TTC549 (cell line): ENCODE measurements around the gene TUBE1.
"Not testable (repeated sequence)": the region's sequence is repeated elsewhere in the genome, so short reads cannot be mapped to it uniquely, and the experiment has no call there.

ENCODE experiments used
- FAIRE-seq: peaks from 2 replicates; lab custom pipeline; 2012; peaks lifted over from hg19 to GRCh38; lab: Jason Lieb, UNC

TUBE1 gene

DNA sequence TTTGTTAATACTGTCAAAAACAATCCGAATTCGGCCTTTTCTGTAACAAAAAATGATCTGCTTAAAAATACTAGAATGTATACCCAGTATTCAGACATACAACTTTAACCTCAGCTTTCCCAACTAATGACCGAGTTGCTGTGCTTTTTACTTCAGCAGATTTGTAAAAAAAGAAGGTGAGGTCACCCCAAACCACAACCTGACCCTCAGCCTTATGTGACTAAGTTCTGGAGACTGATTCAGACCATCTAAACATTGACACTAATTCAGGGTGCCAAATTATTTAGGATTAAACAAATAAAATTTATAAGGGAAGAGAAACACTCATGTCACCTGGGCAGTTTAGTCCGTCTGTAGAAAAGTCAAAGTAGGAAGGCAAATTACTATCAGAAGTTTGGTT, 25.7 kb downstream of the TUBE1 start:
- FAIRE-seq = no peak

DNA sequence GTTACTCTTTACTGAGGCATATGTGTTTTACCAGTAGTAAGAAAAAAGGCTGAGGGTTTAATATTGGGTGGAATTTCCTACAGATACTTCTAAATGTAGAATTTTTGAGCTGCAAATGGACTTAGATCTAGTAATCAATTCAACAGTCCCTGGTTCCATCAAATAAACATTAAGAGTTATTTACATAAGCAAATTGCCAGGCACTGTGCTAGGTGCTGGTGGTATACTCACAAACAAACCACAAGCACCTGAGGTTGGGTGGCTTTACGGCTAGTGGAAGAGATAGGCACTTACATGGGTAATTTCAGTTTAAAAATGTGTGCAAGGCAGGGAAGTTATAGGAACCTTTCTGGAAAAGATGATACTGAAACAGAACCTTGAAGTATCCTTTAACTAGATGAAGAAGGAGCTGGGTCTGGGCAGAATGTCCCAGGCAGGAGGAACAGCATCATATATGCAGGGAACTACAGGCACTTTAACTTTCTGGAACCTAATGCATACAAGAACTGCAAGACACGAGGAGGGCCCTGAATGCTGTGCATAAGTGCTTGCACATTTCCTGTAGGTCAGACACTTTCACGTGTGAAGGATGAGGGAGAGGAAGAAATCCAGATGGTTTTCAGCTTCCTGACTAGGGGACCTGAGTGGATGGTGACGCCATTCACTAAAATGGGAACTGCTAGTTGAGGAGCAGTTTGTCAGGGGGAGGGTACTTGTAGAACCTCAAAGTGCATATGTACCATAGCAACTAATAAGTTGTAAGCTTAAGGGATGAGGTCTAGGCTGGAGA, 28.8 kb downstream of the TUBE1 start:
- no peak for FAIRE-seq

DNA sequence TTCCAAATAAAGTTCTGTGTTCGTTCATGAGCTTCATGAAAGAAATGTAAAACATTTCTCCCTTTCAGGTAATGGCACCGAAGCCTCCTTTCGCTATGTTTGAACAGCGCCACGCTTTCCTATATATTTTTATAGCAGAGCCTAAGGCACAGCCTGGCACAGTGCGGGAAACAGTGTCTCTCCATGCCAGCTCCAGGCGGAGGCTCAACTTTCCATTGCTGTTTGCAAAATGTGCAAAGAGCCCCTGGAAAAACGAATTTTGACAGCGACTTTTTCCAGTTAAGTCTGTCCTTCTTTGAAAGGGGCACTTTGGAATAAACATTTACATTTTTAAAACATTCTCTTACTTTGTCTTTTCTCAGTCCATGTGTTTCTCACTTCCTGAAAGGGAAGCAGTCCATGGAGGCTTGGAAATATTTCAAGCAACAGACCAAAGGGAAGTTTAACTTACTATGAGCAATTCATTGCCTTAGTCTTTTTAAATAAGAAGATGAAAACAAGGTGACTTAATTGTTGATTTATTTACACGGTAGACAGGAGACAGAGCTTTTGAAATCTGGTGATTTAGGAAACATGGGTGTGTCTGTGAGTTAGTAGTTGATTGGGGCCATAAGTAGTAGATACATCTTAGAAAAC, 32.6 kb downstream of the TUBE1 start:
- FAIRE-seq = no peak

DNA sequence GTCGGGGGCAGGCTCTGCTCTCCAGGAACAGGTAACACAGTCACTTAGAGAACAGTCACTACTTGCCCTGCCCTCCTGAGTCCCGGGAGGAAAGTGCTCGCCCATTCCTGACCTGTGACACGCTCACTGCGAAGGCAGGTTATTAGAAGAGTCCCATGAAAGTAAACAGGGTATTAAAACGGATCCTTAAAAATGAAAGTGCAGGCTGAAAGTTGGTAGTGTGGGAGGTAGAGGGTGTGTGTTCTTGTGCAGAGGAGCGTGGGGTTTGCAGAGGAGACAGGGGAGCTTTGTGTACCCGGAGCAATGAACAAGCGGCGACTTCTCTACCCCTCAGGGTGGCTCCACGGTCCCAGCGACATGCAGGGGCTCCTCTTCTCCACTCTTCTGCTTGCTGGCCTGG, 33.3 kb downstream of the TUBE1 start, which contains the start of gene CCN6:
TSS of gene CCN6 (plus strand) at position 104 of the 400 bp plus-strand sequence. CDS start at position 358, 254 bp downstream.
- FAIRE-seq = no peak

DNA sequence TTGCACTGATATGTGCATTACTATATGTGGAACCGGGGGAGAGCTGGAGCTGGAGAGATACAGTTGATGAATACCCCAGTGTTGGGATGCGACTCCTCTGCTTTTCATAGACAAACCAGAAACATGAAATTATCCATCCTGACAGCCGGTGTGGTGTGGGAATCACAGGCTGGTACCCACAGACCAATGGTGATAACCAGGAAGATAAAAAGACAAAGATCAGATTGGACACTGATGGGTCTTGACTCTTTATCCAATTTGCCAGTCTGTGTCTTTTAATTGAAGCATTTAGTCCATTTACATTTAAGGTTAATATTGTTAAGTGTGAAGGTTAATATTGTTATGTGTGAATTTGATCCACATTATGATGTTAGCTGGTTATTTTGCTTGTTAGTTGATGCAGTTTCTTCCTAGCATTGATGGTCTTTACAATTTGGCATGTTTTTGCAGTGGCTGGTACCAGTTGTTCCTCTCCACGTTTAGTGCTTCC, 36.0 kb downstream of the TUBE1 start:
- not testable (repeated sequence) for FAIRE-seq

DNA sequence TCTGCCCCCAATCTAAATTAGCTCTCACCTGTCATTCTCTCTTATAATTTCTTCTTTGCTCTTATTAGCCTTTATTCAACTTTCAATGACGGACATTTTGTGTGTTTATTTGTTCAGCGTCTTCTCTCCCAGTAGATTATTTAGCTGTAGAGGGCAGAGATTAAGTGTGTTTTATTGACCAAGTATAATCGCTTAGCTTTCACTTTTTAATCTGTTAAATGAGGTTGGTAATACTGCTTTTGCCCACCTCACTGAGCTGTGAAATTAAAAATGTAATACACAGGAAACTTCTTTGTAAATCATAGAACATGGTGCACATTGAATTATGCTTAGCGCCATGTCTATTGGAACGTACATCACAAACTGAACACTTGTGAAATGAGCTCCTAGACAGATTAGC, 36.9 kb downstream of the TUBE1 start:
- FAIRE-seq = no peak

DNA sequence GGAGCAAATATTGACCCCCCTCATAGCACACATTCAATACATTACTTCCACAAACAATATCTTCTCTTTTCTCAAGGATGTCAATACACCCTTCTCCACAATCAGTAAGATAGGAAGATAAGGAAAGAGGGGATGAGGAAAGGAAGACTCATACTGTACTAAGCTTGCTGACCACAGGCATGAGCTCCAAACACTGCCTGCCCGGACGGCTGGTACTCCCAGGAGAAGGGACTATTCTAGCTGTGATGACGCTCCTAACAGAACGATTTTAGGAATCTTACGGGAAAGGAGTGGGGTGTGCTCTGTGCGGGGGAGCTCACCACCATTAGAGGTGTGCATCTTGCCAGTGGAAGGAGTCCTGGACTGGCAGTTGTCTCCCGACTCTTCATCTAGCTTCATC, 37.3 kb downstream of the TUBE1 start:
- no peak for FAIRE-seq

DNA sequence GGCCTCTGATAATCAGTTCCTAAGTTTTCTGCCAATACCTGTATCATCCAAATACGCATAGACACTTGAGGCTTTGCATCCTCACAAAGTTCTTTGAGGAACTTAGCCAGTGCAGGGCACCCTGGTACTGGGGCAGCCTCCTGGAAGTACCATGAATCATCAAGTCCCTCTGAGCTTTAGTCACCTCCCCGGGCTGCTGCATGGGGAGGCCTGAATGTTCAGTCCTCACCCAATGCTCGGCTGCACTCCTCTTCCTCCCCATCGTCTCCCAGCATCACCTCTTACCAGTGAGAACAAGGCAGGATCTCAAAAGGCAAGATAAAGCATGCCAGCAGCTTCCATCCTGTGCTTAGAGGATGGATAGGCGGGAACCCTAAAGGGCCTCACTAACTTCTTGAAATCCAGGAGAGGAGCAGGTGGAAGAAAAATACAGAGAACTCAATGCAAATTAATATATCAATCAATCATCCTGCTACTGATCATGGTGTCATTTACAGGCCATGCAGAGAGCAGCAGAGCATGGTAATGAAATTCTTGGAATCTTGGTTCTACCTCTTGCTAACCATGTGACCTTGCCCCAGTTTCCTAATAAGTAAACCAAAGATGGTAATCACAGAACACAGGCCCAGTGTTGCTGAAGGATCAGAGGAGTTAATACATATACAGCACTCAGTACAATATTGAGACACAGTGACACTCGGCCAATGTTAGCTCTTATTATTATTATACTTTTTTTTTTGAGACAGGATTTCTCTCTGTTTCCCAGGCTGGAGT, 38.1 kb downstream of the TUBE1 start:
- no peak for FAIRE-seq

DNA sequence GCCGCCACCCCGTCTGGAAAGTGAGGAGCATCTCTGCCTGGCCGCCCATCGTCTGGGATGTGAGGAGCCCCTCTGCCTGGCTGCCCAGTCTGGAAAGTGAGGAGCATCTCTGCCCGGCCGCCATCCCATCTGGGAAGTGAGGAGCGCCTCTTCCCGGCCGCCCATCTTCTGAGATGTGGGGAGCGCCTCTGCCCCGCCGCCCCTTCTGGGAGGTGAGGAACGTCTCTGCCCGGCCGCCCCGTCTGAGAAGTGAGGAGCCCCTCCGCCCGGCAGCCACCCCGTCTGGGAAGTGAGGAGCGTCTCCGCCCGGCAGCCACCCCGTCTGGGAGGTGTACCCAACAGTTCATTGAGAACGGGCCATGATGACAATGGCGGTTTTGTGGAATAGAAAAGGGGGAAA, 39.8 kb downstream of the TUBE1 start:
- not testable (repeated sequence) for FAIRE-seq

DNA sequence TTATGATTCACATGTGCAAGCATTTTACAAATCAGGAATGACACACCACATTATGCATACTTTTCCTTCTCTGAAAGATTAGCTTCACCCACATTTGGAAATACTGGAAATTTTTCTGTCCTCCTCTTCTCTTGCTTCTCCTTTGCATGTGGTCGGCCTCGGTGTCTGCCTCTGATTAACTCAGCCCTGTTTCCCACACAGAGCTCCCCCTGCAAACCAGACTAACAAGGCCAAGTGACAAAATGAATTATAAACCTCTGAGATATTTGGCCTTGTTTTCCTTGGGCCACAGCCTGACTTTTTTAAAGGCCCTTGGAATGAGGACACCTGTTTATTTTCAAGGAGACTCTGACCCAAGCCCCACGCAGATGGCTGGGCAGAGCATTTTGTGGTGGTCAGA, 42.4 kb downstream of the TUBE1 start:
- FAIRE-seq = no peak

DNA sequence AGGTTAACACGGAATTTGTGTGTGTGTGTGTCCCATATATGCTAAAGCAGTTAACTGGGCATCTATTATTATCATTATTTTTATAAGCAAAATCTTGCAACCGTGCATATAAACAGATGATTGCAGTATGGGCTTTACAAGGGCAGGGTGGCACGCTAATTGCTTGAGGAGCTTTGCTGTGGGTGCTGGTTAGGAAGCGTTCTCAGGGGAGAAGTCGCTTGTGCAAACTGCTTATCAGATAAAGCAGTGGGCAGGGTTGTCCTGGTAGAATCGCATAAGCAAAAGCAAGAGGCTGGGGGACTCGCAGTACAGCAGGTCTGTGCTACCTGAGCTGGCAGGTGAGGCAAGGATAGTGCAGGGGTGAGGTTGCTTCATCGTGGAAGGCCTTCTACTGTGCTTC, 43.1 kb downstream of the TUBE1 start:
- FAIRE-seq = no peak

DNA sequence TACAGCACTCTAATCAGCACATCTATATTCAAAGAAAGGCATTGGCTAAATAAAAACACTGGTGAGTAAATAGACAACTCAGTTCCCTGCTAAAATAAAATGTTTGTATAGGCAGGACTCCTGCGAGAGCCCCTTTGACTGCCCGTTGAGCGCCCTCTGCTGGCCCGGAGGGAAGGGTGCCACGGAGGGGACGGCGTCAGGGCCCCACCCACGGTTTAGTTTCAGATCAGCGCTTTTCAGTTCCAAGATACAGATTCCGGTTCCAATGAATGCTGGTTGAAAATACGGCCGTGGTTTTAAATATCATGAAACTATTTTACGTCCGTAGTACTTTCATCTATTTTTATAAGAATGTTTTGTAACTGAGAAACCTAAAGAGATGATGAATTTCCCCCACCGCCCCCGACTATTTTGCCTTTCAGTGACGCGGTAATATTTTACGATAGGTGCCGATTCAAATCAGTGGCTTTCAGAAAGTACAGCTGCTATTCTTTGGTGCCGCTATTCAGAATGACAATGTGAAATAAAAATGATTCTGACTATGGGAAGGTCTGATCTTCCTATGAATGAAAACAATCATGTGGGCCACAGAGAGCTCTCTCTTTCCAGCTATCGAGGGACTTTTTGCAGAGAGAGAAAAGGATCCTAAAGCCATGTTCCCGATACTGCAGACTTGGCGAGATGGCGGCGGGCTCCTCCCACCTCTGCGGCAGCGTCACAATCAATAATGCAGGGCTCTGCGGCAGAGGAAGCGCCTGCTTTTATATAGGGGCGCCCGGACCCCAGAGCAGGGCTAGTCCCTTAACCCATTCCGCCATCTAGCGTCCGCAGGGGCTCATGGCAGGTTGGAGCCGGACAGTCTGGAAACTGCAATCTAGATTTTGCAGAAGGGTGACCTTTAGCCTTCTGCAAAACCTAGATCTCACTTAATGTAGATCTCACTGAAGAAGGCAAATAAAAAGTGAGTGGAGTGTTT, 44.0 kb downstream of the TUBE1 start:
- FAIRE-seq = peak; percentile 74

DNA sequence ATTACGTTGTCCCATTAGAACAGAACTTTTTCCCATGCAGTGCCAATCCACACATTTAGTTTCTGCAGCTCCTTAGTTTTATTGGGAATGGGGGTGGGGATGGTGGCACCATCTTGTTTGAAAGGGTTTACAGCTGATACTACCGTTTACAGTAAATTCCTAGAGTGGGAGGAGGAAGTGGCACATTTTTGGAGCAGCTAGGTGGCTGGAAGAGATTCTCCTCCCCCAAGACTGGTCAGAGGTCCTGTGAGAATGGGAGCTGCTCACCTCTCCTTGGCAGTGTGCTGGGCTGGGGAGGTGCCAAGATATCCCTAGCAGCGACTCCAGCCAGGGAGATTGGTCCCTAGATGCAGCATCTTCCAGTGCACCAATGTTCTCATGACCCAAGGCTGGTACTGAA, 45.7 kb downstream of the TUBE1 start:
- no peak for FAIRE-seq

DNA sequence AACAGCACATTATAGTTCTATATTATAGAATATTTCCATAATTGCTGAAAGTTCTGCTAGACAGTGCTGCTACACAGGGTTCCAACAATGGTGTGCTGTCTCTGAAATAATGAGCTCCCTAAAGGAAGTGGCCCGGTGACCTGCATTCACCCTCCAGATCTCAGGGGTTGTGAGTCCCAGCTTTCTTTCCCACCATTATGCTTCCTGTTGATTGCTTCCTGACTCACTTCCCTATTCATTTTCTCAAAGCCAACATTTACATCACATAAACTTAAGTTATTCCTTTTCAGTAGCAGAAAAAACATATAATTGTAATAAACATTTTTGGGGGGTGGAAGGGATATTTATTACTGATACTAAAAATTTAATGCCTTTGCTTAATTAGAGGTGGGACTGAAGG, 46.3 kb downstream of the TUBE1 start:
- no peak for FAIRE-seq

DNA sequence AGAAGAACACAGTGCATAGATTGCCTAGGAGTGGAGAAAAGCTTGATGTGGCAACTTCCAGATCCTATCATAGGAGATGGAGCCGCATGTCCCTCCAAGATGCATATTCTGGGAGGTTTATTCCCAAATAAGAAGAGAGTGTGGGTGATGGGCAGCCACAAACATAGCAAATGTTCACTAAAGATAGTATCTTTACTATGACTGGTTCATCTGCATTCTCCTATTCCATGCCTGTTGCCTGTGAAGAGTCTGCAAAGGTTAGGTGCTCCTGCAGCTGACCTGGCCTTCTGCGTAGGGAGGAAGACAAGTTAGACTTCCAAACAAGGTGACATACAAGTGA, 47.9 kb downstream of the TUBE1 start:
- no peak for FAIRE-seq

DNA sequence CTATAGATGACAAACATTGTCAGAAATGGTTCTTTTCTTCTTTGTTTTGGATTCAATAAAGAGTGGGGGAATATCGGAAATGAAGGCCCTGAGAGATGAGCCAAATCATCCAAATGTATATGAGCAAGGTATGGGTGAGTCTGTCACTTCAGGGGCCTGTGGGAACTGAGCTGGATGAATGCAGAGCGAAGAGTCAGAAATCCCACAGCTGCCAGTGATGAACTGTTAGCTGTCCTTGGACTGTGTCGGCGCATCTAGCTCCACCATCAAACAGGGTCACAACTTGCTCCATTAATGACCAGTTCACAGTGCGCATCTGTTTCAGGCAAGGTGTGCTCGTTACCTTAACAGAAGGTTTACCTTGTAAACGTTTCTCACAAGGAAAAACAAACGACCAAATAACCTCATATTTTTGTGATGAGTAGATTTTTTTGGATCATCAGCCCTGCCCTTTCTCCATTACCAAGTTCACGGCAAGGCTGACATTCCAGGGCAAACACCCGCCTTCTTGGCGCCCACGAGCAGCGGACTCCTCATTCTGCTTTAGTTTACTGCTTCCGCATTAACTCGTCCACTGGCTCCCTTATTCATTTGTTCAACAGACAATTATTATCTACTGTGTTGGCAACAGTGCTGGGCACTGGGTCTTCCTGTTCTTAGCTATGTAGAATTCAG, 48.4 kb downstream of the TUBE1 start:
- FAIRE-seq = no peak

DNA sequence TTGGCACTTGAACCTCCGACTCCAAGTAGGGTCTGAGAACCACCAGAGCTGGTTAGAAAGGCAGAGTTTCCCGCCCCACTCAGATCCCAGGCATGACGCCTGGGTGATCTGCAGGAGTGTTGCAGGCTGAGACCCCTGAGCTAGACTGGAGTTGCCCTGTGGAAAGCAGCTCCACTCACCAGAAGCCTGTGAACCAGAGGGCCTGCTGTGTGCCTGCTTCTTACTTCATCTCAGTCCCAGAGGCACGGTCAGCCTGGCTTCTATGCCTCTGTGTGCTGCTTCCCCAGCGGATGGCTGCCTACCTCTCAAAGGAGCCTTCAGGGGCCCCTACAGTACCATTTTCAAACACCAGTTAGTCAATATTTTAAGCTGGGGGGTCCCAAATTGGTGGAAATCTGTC, 49.0 kb downstream of the TUBE1 start:
- no peak for FAIRE-seq

DNA sequence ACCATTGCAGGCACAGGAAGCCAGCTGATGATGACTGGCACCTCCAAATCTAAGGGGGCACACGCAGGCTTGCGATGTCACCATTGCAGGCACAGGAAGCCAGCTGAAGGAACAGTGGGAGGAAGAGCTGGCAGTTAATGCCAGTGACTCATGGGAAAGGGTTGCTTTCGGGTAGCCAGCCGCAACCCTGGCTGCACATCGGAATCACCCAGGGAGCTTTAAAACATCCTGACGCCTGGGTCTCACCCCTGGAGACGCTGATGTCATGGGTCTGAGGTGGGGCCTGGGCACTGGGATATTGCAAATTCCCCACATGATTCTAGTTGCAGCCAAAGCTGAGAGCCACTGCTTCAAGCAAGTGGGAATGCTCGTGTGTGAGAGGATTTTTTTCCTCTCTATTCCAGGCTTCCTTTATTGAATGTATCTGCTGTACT, 49.5 kb downstream of the TUBE1 start:
- no peak for FAIRE-seq

DNA sequence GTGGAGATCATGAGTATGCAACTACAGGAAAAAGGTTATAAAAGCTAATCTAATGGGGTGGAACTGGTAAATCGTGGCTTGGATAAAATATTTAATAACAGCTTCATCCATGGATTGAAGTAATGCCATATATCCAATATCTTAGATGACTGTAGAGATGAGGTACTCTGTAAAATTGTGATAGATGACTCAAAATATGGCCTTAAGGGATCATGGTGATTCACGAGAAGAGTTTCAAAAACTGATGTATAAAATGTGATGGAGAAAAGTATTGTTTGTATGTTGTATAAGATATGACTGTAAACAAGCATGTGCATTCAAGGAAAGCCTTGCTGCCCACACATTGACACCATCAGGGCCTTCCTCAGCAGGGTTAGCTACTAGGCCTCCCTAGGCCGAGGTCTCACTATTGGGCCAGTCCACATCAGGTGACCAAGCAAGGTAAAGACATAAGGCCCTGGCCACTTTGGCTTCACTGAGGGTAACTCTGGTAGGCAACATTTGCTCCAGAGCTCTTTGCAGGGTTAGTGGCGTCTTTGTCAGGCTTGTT, 51.1 kb downstream of the TUBE1 start:
- no peak for FAIRE-seq

DNA sequence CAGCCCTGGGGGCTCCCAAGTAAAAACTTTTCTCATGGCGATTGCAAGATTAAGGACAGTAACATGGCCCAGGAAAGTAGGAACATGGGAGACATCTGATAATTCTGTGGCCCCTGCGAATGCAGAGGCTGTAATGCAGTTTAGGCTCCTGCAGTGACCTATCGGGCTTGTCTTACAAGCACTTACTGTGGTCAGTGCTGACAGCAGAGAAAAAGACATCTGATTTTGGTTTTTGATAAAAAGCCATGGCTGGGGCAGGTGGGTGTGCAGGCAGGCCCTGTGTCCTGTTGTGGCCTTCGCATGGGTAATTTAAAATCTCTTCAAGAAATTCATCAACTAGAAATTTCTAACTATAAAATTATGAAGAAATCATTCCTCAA, 52.7 kb downstream of the TUBE1 start:
- no peak for FAIRE-seq
